GM12801 (cell line): ENCODE results near the gene TOM1L2.

Experiments used
- CTCF ChIP-seq: IDR thresholded peaks from one replicate; pipeline ENCODE4 v1.5.1; 2011; ENCODE audit warnings: control low read depth; ENCODE audit not compliant: insufficient read length; ENCODE audit errors: extremely low read depth

The TOM1L2 gene

GRCh38 chr17:17938388-17939107, 33.7 kb downstream of the TOM1L2 start:
- no peak for TF ChIP-seq CTCF

GRCh38 chr17:17937958-17938357, 34.2 kb downstream of the TOM1L2 start:
- TF ChIP-seq CTCF = no peak

- TF ChIP-seq CTCF = no peak
These were observed 34.9 kb downstream of the TOM1L2 start for GRCh38 chr17:17937201-17937853.

- no peak for TF ChIP-seq CTCF
These were observed 36.6 kb downstream of the TOM1L2 start for GRCh38 chr17:17935321-17936271.

- no peak for TF ChIP-seq CTCF
These were observed 37.4 kb downstream of the TOM1L2 start for GRCh38 chr17:17934806-17935205.

- no peak for TF ChIP-seq CTCF
These were observed 38.0 kb downstream of the TOM1L2 start for GRCh38 chr17:17934214-17934613.

GRCh38 chr17:17933775-17934174, 38.4 kb downstream of the TOM1L2 start:
- TF ChIP-seq CTCF = no peak
